Measurements from ENCODE around the gene NUP160.
"Not testable (repeated sequence)": the region's sequence is repeated elsewhere in the genome, so short reads cannot be mapped to it uniquely, and the experiment has no call there.

DNA sequence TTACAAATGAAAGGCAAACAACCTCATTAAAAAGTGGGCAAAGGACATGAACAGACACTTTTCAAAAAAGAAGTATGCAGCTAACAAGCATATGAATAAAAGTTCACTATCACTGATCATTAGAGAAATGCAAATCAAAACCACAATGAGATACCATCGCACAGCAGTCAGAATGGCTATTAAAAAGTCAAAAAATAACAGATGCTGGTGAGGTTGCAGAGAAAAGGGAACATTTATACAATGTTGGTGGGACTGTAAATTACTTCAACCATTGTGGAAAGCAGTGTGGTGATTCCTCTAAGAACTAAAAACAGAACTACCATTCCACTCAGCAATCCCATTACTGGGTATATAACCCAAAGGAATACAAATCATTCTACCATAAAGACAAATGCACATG is 18.1 kb downstream of the NUP160 start:
- not testable (repeated sequence) for TF ChIP-seq EP300 (IDR thresholded peaks at IDR 0.05; ENCODE audit: borderline replicate concordance in 1 of 2, control insufficient read depth in 1 of 2, low read depth in 2 of 2, low read length in 2 of 2); NR2C2 (IDR thresholded peaks at IDR 0.05; ENCODE audit: borderline replicate concordance, control insufficient read depth, insufficient read length, low read depth); DPF2 (IDR thresholded peaks at IDR 0.05); GABPA (IDR thresholded peaks at IDR 0.05; ENCODE audit: low read depth); PML (IDR thresholded peaks at IDR 0.05; ENCODE audit: low read length); NR2F1 (conservative IDR thresholded peaks at IDR 0.05); ZZZ3 (IDR thresholded peaks at IDR 0.05; ENCODE audit: control insufficient read depth, insufficient read length, low read depth); SUZ12 (IDR thresholded peaks at IDR 0.05; ENCODE audit: unreplicated experiment); JUND (IDR thresholded peaks at IDR 0.05; ENCODE audit: low read depth, low read length); EZH2 (IDR thresholded peaks at IDR 0.05; ENCODE audit: borderline replicate concordance, control insufficient read depth, low read depth, low read length)
- TF ChIP-seq, protein P1, sequence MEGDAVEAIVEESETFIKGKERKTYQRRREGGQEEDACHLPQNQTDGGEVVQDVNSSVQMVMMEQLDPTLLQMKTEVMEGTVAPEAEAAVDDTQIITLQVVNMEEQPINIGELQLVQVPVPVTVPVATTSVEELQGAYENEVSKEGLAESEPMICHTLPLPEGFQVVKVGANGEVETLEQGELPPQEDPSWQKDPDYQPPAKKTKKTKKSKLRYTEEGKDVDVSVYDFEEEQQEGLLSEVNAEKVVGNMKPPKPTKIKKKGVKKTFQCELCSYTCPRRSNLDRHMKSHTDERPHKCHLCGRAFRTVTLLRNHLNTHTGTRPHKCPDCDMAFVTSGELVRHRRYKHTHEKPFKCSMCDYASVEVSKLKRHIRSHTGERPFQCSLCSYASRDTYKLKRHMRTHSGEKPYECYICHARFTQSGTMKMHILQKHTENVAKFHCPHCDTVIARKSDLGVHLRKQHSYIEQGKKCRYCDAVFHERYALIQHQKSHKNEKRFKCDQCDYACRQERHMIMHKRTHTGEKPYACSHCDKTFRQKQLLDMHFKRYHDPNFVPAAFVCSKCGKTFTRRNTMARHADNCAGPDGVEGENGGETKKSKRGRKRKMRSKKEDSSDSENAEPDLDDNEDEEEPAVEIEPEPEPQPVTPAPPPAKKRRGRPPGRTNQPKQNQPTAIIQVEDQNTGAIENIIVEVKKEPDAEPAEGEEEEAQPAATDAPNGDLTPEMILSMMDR (IDR thresholded peaks at IDR 0.05 in 2 of 3, conservative IDR thresholded peaks at IDR 0.05 in 1 of 3; ENCODE audit: control insufficient read depth in 2 of 3, extremely low read depth in 1 of 3, insufficient read depth in 1 of 3, low read depth in 3 of 3, low read length in 3 of 3) = not testable (repeated sequence)
- TF ChIP-seq, protein P2, sequence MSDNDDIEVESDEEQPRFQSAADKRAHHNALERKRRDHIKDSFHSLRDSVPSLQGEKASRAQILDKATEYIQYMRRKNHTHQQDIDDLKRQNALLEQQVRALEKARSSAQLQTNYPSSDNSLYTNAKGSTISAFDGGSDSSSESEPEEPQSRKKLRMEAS (IDR thresholded peaks at IDR 0.05; ENCODE audit: low read depth, low read length) = not testable (repeated sequence)

Measured in GM12878 (cell line).